Inflammatory macrophage treated with lipopolysaccharide for 1 hour (primary cell): ENCODE results near the gene PRDM8.
"Not testable (repeated sequence)": the region's sequence is repeated elsewhere in the genome, so short reads cannot be mapped to it uniquely, and the experiment has no call there.

Experiments
- DNase-seq, 2 donors: peaks; one replicate each; pipeline ENCODE4 v3.0.0-alpha.2; 2020 to 2022

PRDM8 gene

DNA sequence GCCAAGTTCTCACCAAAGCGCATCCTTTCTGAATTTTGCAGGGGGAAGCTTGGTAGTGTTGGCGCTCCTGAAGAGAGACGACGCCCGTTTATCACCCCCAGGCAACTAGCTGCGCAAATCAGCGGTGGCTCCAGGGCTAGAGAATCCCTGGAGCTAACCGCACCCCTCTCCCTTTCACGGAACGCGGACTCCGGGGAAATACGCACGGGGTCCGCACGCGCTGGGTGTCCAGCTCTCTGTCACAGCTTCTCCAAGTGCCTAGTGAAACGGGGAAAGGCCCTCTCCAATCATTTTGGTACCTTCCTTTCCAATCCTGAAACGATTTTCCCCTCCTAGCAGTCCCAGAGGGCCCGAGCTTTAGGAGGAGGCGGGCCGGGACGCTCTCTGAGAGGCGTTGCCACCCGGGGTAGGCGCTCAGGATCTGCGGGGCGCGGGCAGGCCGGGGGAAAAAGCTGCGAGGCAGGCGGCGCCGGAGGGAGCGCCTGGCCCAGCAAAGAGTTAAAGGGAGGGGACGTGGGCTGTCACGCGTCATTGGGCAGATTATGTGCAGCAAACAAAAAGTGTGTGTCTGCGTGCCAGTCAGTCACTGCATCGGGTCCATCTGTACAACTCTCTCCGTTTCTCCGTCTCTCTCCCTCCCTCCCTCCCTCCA is at the start of gene PRDM8:
PRDM8 (plus strand) TSS at position 582 of the 652 bp plus-strand sequence. CDS start 2,578 bp downstream, outside the sequence.
- DNase-seq = no peak

DNA sequence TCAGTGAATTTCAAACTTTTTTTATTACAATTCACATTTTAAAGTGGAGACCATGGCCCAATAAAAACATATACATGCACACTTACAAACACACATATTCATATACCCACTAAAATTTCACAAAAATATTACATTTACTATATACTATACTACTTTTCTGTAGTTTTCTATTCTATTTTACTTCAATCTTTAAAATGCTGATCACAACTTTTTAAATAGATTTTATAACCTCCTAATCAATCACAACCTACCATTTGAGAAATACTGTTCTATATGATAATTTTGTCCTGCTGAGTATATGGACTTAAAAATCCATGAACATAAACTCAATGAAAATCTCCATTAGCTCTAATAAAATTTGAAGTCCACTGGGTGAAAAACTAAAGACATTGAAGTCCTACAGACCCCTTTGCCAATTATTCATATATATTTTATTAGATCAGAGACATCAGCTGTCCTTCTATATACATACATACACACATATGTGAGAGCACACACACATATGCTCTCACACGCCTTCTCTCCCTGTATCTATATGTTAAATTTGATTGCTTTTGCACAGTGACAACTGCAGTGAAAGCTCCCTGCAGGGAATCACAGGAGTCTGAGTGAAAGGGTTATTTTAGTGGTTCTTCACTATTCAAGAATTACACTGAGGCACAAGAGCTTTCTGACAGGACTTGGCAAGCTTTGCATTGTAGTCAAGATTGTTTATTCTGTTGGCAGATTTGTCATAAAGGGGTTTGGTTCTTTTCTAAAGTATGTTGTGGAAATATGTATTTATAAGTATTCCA is 46.7 kb upstream of the PRDM8 start:
- no peak for DNase-seq

DNA sequence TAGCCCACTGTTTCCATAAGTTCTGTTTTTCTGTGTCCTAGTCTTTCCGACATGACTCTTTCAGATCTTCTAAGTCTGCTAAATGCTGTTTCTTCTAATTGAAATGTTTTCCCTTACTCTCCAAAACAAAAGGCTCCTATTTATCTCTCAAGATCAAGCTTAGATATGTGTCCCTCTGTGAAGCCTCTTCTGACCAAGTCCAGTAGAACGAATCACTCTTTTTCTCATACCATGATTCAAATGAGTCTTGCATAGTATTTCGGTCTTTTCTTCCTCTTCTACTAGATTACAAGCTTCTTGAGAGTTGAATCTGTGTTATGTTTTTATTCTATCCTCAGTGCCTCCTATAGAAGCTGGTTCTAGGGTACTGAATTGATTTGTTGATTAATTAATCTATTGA is 45.3 kb upstream of the PRDM8 start:
- no peak for DNase-seq

DNA sequence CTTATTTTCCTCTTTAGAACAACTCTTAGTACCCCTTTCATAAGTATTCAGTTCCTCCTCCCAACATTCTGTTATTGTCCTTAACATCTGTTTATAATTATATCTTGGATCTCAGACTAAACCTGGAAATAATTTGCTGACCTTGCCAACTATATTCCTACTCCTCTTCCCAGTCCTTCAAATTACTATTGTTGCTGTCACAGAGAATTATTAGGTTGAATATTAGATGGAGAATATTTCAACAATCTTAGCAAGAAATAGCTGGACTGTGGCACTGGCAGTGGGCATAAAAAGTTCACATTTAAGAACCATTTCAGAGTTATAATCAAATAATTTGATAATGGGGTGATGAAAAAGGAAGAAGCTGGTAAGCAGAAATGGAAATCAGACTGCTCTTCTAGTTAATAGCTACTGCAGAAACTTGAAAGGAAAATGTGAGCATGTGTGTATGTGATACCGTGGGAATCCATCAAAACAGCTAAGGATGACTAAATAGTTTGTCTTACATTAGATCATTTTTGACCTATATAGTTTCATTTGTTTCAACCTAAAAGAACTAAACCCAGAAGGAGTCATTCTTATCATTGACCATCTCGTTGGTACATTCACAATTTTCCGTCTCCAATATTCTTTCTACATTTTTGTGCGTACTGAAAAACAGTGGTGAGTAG is 43.3 kb upstream of the PRDM8 start:
- DNase-seq = no peak

DNA sequence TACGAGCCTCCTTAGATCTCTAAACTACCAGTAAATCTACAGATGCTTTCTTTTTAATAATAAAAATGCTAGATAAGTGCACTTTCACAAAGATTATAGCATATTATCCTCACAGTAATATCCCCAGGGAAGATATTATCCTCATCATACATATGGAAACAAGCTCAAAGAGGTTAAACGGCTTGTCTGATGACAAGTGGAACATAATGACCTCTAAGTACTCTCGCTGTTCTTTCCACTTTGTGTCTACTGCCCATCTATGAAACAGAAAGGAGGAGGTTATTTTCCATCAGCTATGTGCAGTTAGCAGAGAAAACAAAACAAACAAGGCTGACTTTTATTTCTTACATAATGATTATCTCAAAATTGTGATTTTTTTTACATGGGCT is 42.8 kb upstream of the PRDM8 start:
- DNase-seq = no peak

DNA sequence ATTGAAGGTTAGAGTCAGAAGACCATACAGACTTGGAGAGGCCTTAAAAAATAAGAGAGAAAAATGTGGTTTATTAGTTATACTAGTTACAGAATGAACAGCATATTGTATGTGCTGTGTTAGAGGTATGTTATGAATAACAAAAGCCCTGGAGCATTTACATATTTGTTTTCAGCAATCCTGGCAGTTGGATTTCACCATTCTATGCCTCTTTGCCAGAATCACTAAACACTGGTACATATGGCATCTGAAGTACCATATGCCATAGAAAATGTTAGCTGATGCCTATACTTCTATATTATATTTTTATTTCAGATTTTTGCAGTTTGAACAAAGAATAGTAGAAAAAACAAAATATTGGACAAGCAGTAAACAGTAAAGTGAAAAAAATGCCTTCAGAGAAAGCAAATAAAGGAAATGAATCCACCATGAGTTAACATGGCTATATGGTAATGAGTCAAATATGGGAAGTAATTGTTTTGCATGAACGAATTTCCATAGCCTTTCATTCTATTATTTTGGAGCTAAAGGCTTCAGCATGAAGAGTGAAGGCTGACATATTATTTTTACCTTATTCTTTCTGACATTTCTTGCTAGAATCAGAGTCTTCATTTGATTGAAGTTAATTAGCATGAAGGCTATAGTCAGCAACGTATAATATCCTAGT is 41.9 kb upstream of the PRDM8 start:
- DNase-seq = peak; percentile 11 to 19

DNA sequence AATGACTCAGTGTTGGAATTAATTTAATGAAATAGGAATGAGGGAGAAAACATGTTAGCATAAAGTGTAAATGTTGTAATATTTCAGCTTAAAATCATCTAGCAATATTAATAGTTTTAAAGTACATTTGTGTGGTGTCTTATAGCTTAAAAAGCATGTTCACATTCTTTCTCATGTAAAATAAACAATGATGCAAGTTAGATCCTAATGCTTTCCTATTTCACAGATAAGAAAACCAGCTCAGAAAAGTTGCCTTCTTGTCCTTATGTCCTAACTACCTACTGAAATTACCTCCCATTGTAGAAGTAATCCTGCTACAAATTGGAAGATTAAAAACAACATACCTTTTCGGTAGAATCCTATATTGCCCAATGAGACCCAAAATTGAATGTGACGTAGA is 40.9 kb upstream of the PRDM8 start:
- DNase-seq = no peak

DNA sequence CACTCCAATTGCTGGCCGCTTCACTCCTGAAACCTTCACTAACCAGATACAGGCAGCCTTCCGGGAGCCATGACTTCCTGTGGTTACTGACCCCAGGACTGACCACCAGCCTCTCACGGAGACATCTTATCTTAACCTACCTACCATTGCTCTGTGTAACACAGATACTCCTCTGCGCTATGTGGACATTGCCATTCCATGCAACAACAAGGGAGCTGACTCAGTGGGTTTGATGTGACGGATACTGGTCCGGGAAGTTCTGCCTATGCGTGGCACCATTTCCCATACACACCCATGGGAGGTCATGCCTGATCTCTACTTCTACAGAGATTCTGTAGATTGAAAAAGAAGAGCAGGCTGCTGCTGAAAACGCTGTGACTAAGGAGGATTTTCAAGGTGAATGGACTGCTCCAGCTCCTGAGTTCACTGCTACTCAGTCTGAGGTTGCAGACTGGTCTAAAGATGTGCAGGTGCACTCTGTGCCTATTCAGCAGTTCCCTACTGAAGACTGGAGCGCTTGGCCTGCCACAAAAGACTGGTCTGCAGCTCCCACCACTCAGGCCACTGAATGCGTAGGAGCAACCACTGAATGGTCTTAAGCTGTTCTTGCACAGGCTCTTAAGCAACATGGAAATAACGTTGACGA is 35.8 kb upstream of the PRDM8 start:
- no peak for DNase-seq

DNA sequence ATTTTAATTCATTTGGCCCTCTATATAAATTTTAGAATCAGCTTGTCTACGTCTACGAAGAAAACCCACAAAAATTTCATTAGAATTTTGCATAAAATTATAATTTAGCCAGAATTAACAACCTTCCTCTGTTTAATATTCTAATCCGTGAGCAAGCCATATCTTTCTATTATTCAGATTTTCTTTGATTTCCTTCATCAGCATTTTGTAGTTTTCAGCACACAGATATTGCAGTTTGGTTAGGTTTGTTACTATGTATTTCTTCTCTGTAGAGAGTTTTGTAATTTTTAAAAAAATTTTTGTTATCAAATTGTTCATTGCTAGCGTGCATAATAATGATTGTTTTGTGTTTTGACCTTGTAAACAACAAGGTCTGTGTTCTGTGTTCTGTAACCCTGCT is 34.9 kb upstream of the PRDM8 start:
- no peak for DNase-seq

DNA sequence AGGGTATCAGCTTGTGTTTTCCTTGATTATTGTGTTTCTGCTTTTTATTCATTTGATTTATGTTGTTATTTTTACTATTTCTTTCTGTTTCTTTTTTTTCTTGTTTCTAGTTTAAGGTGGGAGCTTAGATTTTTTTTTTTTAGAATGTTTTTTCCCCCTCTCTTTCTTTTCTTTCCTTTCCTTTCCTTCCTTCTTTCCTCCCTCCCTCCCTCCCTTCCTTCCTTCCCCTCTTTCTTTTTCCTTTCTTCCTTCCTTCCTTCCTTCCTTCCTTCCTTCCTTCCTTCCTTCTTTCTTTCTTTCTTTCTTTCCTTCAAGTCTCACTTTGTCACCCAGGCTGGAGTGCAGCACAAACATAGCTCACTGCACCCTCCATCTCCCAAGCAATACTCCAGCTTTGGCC is 31.4 kb upstream of the PRDM8 start:
- no peak for DNase-seq

DNA sequence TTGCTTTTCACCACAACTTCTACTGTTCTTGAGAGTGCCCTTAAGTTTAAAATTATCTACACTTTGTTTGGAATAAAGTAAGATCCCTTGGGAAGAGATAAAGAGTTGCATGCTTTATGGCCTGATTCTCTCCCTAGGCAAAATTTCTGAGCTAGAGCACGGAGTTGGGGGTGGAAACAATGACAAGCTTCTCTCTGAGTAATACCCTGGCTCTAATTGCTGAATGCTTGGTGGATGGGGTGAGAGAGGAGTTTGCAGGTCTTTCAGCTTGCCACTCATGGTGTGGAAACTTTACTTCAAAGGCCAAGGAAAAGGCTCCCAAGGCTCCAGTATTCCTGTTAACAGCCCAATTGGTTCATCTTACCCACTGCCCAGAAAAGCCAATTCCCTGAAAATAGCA is 26.1 kb upstream of the PRDM8 start:
- DNase-seq = no peak

DNA sequence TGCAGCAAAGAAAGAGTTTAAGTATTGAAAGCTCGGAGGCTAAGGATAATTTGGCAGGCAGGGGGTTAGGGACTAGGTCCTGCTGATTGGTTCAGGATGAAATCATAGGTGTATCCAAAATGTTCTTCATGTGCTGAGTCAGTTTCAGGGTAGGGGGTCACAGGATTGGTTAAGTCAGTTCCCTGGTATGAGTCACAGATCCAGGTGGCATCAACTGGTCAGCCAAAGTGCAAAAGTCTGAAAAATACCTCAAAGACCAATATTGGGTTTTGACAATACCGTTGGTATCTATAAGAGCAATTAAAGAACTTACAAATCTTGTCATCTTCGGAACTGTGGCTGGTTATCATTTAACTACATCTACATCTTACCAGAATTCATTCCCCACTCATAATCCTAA is 25.6 kb upstream of the PRDM8 start:
- DNase-seq = no peak

DNA sequence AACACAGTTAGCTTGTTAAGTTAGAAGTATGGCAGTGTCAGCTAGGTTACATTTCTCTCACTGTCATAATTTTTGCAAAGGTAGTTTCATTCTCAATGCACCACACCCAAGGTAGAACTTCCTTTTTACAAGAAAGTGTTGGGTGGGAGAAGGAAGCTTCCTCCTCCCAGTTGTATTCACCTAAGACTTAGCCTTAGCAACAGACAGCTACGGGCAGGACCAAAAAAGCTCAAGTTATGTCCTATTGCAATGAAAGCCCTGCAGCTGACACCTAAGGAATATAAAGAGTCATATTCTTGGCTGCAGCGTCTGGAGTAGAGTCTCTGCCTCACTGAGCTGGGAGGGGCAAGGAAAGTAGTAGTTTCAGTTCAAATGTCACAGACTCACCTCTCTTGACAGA is 25.1 kb upstream of the PRDM8 start:
- no peak for DNase-seq

DNA sequence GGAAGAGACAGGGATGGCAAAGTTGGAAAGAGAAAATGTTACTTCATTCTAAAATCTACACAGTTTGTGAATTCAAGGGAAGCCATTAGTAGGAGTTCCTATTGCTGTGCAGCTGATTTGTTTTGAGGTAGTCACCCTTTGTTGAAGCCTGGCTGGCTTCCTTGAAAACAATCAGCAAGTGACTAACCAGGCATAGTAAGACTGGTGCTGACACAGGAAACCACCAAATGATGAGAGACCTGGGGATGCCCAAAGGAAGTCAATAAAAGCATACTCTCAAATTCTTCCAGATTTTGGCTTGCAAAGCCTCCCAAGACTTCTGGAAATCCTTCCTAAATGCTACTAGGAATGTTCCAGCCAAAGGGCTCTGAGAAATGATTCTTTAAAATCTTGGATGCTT is 23.9 kb upstream of the PRDM8 start:
- peak; percentile 39 to 42 for DNase-seq

DNA sequence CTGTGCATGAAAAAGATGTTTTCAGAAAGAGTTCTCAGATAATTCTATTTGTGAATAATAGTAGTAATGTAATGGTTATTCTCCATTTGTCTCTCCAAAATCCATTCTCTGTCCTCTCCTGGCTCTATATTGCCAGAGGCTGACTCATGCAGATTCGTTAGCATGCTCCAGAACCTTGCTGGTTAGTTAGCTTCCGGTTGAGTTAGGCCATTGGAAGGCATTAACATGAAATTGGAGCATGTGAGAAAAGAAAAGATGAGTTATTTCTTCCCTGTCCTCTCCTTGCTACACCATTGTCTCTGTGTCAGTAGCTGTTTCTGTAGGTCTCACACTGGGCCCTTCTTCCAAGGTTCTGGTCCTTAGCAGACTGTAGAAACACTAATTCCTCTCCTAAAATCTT is 23.5 kb upstream of the PRDM8 start:
- DNase-seq = no peak

DNA sequence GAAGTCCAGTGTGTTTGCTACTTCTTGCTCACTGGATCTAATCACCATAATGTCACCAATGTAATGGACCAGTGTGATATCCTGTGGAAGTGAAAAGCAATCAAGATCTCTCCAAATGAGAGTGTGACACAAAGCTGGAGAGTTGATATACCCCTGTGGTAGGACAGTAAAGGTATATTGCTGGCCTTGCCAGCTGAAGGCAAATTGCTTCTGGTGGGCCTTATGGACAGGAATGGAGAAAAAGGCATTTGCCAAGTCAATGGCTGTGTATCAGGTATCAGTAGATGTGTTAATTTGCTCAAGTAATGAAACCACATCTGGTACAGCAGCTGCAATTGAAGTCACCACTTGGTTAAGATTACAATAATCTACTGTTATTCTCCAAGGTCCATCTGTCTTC is 19.5 kb upstream of the PRDM8 start:
- not testable (repeated sequence) for DNase-seq

DNA sequence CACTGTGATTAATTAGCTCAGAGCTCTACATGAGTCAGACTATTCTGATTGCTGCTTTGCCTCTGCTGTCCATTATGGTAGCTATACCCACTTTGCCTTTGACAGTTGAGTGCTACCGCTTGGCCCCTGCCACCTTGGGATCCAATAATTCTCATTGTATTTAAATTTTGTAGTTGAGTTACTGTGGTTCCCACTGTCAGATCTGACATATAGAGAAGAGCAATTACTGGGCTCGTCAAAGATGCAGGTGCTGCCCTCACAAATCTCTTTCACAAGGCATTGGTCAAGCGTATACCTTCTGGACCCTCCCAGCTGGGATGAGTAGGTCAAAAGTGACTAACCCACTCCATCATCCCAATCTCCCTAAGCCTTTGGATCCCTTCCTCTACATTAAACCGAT is 18.3 kb upstream of the PRDM8 start:
- no peak for DNase-seq

DNA sequence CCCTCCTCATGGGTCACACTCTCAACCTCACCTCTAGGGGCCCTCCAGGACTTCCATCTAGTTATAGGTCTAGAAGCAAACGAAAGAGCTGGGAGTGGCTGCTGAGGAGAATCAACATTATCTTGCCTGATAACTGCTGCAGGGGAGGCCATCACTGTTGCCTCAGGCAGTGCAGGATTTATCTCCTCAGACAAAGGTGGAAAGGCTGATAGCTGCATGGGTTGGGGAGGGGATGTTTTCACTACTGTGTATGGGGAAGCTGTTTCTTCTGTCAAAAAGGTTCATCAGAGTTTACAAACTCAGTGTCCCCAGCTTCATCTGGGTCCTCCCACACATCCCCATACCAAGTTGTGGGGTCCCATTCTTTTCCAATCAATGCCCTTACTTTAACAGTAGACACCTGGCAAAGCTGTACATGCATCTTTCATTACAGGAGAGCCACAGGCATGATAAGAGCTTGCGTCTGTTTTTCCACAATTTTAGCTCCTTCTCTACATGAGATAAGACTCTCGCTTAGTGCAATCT is 17.6 kb upstream of the PRDM8 start:
- no peak for DNase-seq

DNA sequence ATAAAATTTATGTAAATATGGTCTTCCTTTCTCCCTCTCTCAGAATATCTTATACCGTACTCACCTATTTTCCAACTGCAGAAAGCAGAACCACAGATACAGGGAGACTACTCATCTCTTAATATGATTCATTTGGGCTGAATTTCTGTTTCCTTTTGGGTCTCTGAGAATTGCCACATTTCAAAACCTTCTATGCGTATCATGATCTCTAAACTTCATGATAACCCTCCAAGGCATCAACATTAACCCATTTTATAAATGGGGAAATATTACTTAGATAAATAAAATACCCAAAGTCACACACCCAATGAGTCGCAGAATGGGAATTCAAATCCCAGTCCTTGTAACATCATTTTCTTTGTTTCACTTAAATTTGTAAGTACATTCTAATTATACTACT is 16.6 kb upstream of the PRDM8 start:
- peak in 1 of 2 donors; percentile 38 for DNase-seq

DNA sequence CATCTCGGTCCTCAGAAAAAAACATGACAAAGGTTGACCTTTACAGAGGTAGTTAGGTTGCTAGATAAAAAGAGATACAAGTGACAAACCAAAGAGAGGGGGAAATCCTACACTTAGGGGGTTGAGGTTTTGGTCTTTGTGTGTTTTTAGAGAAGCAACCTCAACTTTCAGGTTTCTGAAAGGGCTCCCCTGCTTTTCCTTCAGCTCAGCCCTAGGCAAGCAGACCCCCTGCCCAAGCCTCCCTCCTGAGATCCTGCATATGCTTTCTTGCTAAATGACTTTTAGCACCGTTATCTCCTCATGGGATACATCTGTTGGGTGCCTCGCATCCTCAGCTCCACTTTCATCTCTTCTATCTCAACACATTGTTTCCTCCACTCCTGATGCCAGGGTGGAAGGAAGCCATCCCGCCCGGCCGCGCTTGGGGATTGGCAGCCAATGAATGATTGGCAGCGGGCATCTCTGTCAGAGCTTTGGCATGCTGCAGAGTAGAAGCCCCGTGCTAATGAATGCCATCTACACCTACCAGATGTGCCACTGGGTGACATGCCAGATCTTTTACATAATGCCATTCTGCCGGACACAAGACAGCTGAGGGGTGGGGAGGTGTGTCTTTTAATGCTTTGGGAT is 15.0 kb upstream of the PRDM8 start:
- DNase-seq = no peak

DNA sequence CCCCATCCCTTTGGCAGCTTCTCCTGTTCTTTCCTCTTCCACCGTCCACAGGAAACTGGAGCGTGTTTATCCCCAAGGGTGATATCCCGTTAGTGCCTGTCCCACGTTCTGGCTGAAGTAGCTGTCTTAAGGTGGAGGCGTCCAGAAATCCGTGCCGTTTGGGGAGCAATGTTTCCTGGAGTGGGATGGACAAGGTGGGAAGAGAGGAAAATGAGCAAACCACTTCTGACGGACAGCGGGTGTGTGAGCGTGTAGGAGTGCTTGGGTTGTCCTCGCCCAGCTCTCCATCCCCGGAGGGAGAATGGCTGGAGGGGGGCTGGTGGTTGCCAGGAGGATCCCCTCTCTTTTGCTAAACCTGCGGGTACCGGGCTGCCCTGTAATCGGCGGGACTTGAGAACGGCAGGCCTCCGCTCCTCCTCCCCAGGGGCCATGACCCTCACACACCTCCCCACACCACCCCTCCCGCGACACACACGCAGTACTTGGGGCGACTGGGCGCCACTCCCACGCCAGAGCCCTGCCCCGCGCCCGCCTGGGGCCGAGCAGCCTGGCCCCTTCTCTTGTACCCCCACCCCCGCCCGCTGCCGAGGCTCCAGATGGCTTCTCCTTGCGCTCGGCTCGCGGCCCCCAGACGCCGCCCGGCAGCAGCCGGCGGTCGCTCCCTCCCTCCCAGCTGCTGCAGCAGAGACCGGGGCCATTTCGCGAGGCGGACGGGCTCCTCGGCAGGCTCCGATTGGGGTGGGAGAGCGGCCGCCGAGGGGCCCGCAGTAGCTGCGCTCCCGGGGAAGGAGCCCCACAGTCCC is 13.9 kb upstream of the PRDM8 start:
- DNase-seq = no peak
